ENCODE measurements around the gene C15orf62. TPM values are rescaled to one million over a fixed set of nuclear protein-coding genes. Genes with fewer than 3 reads are reported as not detected.

The C15orf62 gene
- total RNA-seq, 1 experiment from 2014 or later, result 0.72 TPM

DNA sequence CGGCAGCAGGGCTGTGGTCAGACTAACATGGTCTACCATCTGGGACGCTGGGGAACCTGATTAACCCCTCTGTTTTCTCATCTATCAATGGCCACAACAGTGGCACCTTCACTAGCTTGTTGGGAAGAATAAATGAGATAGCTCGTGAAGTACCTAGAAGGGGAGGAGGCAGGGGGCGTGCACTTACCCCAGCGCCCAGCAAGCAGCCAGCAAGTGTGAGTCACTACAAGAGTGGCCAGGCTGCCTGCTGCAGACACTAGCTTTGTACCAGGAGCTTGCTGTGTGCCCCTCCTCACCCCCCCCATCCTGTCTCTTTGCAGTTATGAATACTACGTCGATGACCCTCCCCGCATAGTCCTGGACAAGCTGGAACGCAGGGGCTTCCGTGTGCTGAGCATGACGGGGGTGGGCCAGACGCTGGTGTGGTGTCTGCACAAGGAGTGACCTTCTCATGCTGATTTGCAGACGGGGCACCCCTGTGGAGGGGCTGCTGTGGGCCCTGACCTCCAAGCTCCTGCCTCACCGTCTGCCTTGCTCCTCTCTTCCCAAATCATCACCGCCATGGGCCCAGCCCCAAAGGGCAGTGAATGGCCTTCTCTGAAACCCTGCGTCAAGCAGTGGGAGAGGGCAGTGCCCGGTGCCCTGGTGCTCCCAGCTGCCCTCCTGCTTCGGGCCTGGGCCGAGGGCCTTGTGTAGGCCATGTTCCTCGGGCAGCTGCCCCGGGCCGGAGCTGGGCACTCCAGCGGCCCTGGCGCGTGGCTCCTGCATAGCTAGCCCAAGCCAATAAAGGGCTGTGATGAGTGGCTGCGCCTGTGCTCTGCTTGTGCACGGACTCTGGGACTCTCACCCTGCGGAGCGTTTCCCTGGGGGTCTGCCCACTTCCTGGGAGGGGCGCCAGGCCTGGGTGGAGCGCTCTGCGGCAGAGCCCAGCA is 2.6 kb upstream of the C15orf62 start:
- no peak for TF ChIP-seq CBFB (CRISPR knock-in tag; IDR thresholded peaks at IDR 0.05; ENCODE audit: low read depth)
- TF ChIP-seq MYBL2 (CRISPR knock-in tag; IDR thresholded peaks at IDR 0.05), result no peak
- TF ChIP-seq ATF1 (CRISPR knock-in tag; IDR thresholded peaks at IDR 0.05), result no peak
- TF ChIP-seq, protein P1, sequence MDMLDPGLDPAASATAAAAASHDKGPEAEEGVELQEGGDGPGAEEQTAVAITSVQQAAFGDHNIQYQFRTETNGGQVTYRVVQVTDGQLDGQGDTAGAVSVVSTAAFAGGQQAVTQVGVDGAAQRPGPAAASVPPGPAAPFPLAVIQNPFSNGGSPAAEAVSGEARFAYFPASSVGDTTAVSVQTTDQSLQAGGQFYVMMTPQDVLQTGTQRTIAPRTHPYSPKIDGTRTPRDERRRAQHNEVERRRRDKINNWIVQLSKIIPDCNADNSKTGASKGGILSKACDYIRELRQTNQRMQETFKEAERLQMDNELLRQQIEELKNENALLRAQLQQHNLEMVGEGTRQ (CRISPR knock-in tag; IDR thresholded peaks at IDR 0.05), result no peak
- no peak for ATAC-seq
- no peaks in the 10 kb centered on the region; the same call in 1 of the 2 replicates for H3K36me3 Mint-ChIP-seq
- CTCF ChIA-PET, result interaction anchor here (0.5 to 7.8 kb wide), 12 partner anchors 16 to 304 kb away, joined by 3 to 60 read pairs (median 4); partner anchors contain the start of genes DNAJC17, VPS18 and ZFYVE19
- H3K27ac Mint-ChIP-seq, result no peak overlapping the region
- DNase-seq (ENCODE audit: low spot score), result no peak
- H3K4me1 Mint-ChIP-seq, result peaks cover 31% of the 10 kb centered on the region
- no peak overlapping the region for H3K4me3 Mint-ChIP-seq
- POLR2A ChIA-PET, result interaction anchor here (0.5 to 1.2 kb wide), 2 partner anchors 8 to 20 kb away, joined by 3 to 4 read pairs; no protein-coding TSS in a partner anchor
- H3K27me3 Mint-ChIP-seq (ENCODE audit: low read depth), result peaks cover 11% of the 10 kb centered on the region
- no peaks in the 10 kb centered on the region for H3K9me3 Mint-ChIP-seq

- Mint-ChIP-seq H3K27me3 (ENCODE audit: low read depth) (peaks cover 4% of the 10 kb centered on the region), H3K27ac (no peak overlapping the region), H3K4me3 (no peak overlapping the region), H3K9me3 (no peaks in the 10 kb centered on the region), H3K4me1 (peaks cover 31% of the 10 kb centered on the region), H3K36me3 (no peaks in the 10 kb centered on the region; the same call in 1 of the 2 replicates)
- POLR2A ChIA-PET, result interaction anchor here (0.5 to 1.2 kb wide), 2 partner anchors 9 to 20 kb away, joined by 3 to 4 read pairs; no protein-coding TSS in a partner anchor
- TF ChIP-seq, protein P2, sequence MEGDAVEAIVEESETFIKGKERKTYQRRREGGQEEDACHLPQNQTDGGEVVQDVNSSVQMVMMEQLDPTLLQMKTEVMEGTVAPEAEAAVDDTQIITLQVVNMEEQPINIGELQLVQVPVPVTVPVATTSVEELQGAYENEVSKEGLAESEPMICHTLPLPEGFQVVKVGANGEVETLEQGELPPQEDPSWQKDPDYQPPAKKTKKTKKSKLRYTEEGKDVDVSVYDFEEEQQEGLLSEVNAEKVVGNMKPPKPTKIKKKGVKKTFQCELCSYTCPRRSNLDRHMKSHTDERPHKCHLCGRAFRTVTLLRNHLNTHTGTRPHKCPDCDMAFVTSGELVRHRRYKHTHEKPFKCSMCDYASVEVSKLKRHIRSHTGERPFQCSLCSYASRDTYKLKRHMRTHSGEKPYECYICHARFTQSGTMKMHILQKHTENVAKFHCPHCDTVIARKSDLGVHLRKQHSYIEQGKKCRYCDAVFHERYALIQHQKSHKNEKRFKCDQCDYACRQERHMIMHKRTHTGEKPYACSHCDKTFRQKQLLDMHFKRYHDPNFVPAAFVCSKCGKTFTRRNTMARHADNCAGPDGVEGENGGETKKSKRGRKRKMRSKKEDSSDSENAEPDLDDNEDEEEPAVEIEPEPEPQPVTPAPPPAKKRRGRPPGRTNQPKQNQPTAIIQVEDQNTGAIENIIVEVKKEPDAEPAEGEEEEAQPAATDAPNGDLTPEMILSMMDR (IDR thresholded peaks at IDR 0.05), result no peak
- TF ChIP-seq ATF6 (CRISPR knock-in tag; IDR thresholded peaks at IDR 0.05) (no peak), ZNF138 (CRISPR knock-in tag; conservative IDR thresholded peaks at IDR 0.05) (no peak)
- ATAC-seq (no peak), DNase-seq (ENCODE audit: low spot score) (no peak)
- CTCF ChIA-PET, result interaction anchor here (0.5 to 7.8 kb wide), 9 partner anchors 15 to 163 kb away, joined by 3 to 60 read pairs (median 4); partner anchors contain the start of gene VPS18
Measured at GRCh38 chr15:40767838-40768500, 1.8 kb upstream of the C15orf62 start.

- no peaks in the 10 kb centered on the region for H3K27me3 Mint-ChIP-seq (ENCODE audit: low read depth)
- no peaks in the 10 kb centered on the region; the same call in 1 of the 2 replicates for H3K36me3 Mint-ChIP-seq
- POLR2A ChIA-PET, result no interaction called here
- no peak overlapping the region for H3K4me3 Mint-ChIP-seq
- DNase-seq (ENCODE audit: low spot score), result no peak
- H3K9me3 Mint-ChIP-seq, result no peaks in the 10 kb centered on the region
- H3K4me1 Mint-ChIP-seq, result peaks cover 31% of the 10 kb centered on the region
- TF ChIP-seq FOXK1 (CRISPR knock-in tag; IDR thresholded peaks at IDR 0.05) (no peak), ZNF219 (CRISPR knock-in tag; IDR thresholded peaks at IDR 0.05; ENCODE audit: borderline replicate concordance) (no peak), NFE2L1 (CRISPR knock-in tag; IDR thresholded peaks at IDR 0.05) (no peak), MLX (CRISPR knock-in tag; IDR thresholded peaks at IDR 0.05) (no peak), NR3C1 (CRISPR knock-in tag; conservative IDR thresholded peaks at IDR 0.05; ENCODE audit: low read depth) (no peak), NFYB (CRISPR knock-in tag; conservative IDR thresholded peaks at IDR 0.05; ENCODE audit: low read depth) (no peak)
- TF ChIP-seq, protein P3, sequence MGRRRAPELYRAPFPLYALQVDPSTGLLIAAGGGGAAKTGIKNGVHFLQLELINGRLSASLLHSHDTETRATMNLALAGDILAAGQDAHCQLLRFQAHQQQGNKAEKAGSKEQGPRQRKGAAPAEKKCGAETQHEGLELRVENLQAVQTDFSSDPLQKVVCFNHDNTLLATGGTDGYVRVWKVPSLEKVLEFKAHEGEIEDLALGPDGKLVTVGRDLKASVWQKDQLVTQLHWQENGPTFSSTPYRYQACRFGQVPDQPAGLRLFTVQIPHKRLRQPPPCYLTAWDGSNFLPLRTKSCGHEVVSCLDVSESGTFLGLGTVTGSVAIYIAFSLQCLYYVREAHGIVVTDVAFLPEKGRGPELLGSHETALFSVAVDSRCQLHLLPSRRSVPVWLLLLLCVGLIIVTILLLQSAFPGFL (CRISPR knock-in tag; IDR thresholded peaks at IDR 0.05; ENCODE audit: borderline replicate concordance), result no peak
- H3K27ac Mint-ChIP-seq, result no peak overlapping the region; the same call in 1 of the 2 replicates
- ATAC-seq, result no peak
- CTCF ChIA-PET, result interaction anchor here (0.6 to 7.8 kb wide), 5 partner anchors 17 to 123 kb away, joined by 3 to 60 read pairs (median 4); no protein-coding TSS in a partner anchor
Measured at GRCh38 chr15:40768521-40769273, 1.1 kb upstream of the C15orf62 start.
